ENCODE data around the gene NTHL1. TPM values are rescaled to one million over a fixed set of nuclear protein-coding genes. Genes with fewer than 3 reads are reported as not detected.

Gene NTHL1
- total and polyA plus RNA-seq, 2 of the 4 experiments (the other 2 are of a cell fraction), result 22.8 to 28.0 TPM

DNA sequence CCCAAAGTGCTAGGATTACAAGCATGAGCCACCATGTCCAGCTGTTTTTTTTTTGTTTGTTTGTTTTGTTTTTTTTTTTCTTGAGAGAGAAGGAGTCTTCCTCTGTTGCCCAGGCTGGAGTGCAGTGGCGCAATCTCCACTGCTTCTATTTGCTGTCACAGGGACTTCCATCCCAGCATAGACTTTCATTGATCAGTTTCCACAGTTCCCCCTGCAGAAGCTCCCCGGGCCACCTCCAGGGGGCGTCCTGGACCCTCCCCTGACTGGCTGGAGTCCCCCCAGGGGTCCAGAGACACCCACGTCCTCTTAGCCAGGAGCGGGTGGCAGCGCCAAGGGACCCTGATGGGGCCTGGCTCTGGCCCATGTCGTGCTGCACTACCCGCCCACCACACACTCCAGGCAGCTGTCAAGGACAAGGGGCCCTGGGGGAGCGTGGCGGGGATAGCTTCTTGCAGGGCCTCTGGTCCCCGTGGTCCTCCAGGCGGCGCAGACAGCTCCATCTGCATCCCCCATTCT, 31.2 kb downstream of the NTHL1 start:
- Histone ChIP-seq H2AFZ (replicated peaks; ENCODE audit: low read length, poor library complexity) (peak overlapping the region; percentile 33), H4K5ac (ENCODE audit: low read depth, low read length) (no peak overlapping the region), H2BK15ac (ENCODE audit: low read depth, low read length) (no peak overlapping the region), H3K79me1 (ENCODE audit: low read depth in 1 of 2, low read length in 2 of 2) (no peaks in the 10 kb centered on the region), H3K18ac (ENCODE audit: low read depth, low read length) (no peak overlapping the region), H2BK5ac (ENCODE audit: low read depth, low read length, poor library complexity, severe bottlenecking) (no peak overlapping the region), H3K4me3 (ENCODE audit: insufficient read depth, low read depth, low read length) (no peak overlapping the region), H3K4ac (ENCODE audit: low read depth, low read length) (no peak overlapping the region), H4K91ac (ENCODE audit: insufficient read depth, low read depth, low read length) (no peak overlapping the region), H3K9me1 (ENCODE audit: insufficient read depth, low read length) (peaks cover 6% of the 10 kb centered on the region), H3K9me3 (ENCODE audit: control insufficient read depth, insufficient read depth, low read length) (no peaks in the 10 kb centered on the region), H3K56ac (ENCODE audit: extremely low read depth, insufficient read depth, low read length) (no peak overlapping the region), H2BK120ac (ENCODE audit: low read depth, low read length) (no peak overlapping the region), H4K20me1 (ENCODE audit: insufficient read depth, low read length) (no peaks in the 10 kb centered on the region), H2AK5ac (ENCODE audit: low read depth, low read length) (no peak overlapping the region), H3K23ac (ENCODE audit: low read depth, low read length) (no peak overlapping the region), H3K4me2 (ENCODE audit: low read depth, low read length) (no peak overlapping the region), H3K27me3 (ENCODE audit: control insufficient read depth, insufficient read depth, low read length) (peaks cover 18% of the 10 kb centered on the region; the same call in 1 of the 2 replicates), H3K36me3 (ENCODE audit: control insufficient read depth, insufficient read depth, low read length) (no peaks in the 10 kb centered on the region), H3K27ac (ENCODE audit: insufficient read depth, low read length) (no peak overlapping the region), H3K4me1 (ENCODE audit: control insufficient read depth, insufficient read depth, low read length) (peaks cover 3% of the 10 kb centered on the region; the same call in 1 of the 2 replicates), H2BK20ac (ENCODE audit: low read depth, low read length) (no peak overlapping the region), H3K9ac (ENCODE audit: low read depth, low read length) (no peak overlapping the region), H4K8ac (ENCODE audit: low read depth in 2 of 2, low read length in 2 of 2) (no peak overlapping the region), H3K14ac (replicated peaks; ENCODE audit: low read depth, low read length) (no peak overlapping the region), H2AK9ac (replicated peaks; ENCODE audit: low read depth, low read length, poor library complexity) (no peak overlapping the region)
- WGBS, 2 experiments (ENCODE audit: extremely low coverage in 2 of 2, insufficient read length in 1 of 2), result 43% methylated on average over 6 of the region's 13 CpGs; no CpG with 5 or more reads in 1 of the 2 experiments
- in situ Hi-C loops (cut with MboI; ENCODE audit: low sequenced_read_pairs) (no loop called here), dilution Hi-C loops (cut with HindIII; ENCODE audit: low sequenced_read_pairs, unreplicated experiment) (no loop called here), intact Hi-C loops (cut with micrococcal nuclease) (no loop called here)
- ATAC-seq (ENCODE audit: low read depth) (no peak), DNase-seq (no peak)
- CTCF ChIA-PET, result interaction anchor here (1.4 kb wide), 1 partner anchor 124 kb away, joined by 3 read pairs; no protein-coding TSS in a partner anchor
- POLR2A ChIA-PET (ENCODE audit: unreplicated experiment), result no interaction called here
- no peak for TF ChIP-seq ELK1 (IDR thresholded peaks at IDR 0.05; ENCODE audit: borderline replicate concordance, low read depth, low read length)
- peak; percentile 45; the same call in 1 of the 2 replicates for TF ChIP-seq CEBPB (IDR thresholded peaks at IDR 0.05; ENCODE audit: low read depth, low read length)
- TF ChIP-seq BHLHE40 (IDR thresholded peaks at IDR 0.05; ENCODE audit: low read depth, low read length), result no peak
- no peak for TF ChIP-seq USF2 (IDR thresholded peaks at IDR 0.05; ENCODE audit: low read depth, low read length)
- TF ChIP-seq MAFK (IDR thresholded peaks at IDR 0.05; ENCODE audit: low read depth, low read length), result no peak
- TF ChIP-seq, protein P1, sequence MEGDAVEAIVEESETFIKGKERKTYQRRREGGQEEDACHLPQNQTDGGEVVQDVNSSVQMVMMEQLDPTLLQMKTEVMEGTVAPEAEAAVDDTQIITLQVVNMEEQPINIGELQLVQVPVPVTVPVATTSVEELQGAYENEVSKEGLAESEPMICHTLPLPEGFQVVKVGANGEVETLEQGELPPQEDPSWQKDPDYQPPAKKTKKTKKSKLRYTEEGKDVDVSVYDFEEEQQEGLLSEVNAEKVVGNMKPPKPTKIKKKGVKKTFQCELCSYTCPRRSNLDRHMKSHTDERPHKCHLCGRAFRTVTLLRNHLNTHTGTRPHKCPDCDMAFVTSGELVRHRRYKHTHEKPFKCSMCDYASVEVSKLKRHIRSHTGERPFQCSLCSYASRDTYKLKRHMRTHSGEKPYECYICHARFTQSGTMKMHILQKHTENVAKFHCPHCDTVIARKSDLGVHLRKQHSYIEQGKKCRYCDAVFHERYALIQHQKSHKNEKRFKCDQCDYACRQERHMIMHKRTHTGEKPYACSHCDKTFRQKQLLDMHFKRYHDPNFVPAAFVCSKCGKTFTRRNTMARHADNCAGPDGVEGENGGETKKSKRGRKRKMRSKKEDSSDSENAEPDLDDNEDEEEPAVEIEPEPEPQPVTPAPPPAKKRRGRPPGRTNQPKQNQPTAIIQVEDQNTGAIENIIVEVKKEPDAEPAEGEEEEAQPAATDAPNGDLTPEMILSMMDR (conservative IDR thresholded peaks at IDR 0.05; ENCODE audit: low read depth, low read length), result peak; percentile 32
- BruUV-seq (replicated peaks), result no TSS peak
